GM19043 (cell line): ENCODE results near the gene EPGN.

Source experiments
- ATAC-seq: cut with Tn5 transposase; IDR thresholded peaks from one replicate; pipeline ENCODE4 v1.9.1; 2021; ENCODE audit warnings: low read depth; ENCODE audit not compliant: unreplicated experiment

Gene EPGN

DNA sequence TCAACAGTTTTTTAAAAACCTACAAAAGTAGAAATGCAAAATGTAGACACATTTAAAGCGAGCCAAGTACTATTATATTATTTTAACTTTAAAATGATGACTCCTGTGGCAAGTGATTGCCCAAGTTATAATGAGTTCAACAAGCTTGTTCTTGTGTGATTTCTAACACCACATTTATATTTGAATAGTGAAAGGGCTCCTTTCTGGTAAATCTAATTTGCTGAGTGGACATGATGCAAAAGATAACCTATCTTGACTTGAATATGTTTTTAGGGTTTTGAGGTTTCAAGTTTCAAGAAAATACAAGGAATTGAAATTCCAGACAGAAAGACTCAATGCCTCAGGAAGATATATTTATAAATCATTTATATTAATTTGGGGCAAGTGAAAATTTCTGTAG is 1.1 kb upstream of the EPGN start:
- no peak for ATAC-seq

DNA sequence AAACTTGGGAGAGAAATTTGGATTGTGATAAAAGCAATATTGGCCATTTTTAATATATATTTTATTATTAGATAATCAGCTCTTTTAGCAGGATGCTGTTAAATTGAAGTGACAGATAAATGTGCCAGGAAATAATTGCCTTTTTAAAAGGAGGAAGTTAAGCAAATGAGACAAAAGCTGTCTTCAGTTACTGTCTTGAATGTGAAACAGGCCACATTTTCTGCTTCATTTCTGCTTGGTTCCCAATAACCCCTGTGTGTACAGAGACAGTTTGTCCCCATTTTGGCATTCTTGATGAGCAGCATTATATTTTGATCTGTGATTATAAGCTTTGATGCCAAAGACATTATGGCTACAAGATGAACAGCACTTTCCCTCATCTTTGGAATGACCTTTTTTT is 953 bp downstream of the EPGN start:
- no peak for ATAC-seq

DNA sequence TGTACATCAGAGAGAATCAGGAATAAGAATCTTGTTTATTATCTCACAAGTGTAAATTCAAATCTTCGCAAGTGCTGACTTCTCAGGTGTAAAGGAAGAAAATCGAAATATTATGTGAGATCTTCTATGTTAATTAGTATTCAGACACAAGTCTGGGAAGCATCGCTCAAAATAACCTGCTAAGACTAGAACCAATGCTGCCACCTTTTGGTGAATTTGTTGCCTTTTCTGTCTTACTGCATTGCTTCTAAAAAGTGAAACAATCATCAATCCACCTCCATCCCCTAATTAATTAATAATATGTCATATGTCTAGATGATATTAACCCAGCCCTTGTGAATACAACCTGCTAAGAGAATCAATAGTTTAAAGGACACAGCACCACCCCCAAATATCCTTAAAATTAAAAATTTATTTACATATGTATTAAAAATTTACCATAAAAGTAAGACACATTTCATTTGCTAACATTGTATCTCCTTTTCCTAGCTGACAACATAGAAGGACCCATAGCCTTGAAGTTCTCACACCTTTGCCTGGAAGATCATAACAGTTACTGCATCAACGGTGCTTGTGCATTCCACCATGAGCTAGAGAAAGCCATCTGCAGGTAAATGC is 3.5 kb downstream of the EPGN start:
- peak; percentile 73 for ATAC-seq

DNA sequence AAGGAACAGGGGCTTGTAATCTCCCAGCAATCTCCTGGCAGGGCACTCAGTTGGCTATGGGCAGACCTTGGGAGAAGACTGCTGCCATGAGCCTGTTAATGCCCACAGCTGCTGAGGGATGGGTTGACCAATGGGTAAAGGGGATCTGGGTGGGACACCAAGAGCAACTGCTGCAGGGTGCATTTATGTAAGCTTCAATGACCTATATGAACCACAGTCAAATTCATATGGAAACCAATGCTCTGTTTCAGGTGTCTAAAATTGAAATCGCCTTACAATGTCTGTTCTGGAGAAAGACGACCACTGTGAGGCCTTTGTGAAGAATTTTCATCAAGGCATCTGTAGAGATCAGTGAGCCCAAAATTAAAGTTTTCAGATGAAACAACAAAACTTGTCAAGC is 6.1 kb downstream of the EPGN start:
- ATAC-seq = no peak

DNA sequence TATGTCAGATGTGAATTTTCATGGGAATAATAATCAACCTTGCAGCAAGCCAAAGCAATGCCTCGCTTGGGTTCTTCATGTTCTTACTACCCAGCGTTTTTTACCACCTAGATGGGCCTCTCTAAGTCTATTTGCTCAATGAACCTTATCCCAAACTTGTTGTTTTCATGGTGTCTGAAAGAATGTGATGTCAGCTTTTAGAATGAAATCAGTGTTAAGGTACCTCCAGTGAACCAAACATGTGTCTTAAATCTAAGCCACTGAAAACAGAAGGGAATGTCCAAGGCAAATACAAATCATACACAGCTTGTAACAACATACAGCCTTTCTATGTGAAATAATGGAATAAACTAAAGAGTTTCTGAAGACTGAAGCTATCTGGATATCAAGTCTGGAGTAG is 6.7 kb downstream of the EPGN start:
- ATAC-seq = no peak

DNA sequence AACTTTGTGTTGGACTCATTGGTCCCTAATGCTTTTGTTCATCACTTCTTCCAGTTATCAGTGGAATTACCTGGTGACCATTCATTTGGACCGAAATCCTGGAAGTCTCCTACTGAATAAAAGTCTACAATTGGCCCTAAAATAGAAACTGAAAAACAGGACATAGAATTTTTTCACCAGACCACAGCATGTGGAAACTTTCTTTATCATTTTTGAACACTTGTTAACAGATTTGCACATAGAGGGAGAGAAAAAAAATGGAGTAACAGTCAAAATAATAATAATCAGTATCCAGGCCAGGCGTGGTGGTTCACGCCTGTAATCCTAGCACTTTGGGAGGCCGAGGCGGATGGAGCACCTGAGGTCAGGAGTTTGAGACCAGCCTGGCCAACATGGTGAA is 7.1 kb downstream of the EPGN start:
- ATAC-seq = no peak

DNA sequence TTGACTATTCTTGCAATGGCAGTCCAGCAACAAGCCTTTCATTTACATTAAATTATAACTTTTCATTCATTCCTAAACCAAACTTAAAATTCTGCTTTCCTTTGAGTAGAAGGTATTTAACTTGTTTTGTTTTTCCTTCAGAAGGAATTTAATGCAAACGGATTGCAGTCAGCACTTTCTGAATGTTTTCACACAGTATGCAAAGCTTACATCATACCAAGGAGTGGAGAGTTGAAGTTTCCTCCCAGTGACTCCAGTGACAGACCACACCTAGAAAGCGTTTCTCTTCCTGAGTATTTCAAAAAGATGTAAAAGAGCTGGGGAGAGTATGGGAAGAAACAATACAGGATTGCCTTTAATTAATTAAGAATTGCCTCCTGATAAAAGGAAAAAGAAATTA is 8.1 kb downstream of the EPGN start:
- ATAC-seq = no peak

DNA sequence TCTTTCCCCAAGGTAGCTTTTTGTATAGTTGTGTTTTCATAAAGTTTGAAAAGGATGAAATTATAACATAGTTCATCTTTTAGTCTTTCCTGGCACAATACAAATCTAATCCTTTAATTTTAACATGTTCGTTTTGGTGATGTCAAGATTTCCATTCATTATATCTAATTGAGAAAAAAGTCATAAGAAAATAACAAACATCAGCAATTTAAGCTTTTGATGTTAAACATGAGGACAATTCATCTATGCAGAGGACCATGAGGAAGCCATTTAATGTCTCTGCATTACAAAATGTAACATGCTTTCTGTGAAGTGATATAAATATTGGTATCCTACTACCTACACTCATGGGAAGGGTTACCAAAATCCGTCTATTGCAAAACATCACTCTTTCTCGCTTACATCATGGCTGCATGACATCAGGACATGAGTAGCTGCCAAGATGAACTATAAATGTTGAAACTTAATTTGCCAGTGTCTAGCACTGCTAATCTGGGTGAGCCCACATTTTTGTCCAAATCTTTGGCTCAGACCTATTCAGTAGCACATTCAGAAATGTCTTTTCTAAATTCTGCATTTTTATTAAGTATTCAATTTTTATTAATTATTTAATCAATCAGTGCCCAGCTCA is 9.5 kb downstream of the EPGN start:
- ATAC-seq = no peak

DNA sequence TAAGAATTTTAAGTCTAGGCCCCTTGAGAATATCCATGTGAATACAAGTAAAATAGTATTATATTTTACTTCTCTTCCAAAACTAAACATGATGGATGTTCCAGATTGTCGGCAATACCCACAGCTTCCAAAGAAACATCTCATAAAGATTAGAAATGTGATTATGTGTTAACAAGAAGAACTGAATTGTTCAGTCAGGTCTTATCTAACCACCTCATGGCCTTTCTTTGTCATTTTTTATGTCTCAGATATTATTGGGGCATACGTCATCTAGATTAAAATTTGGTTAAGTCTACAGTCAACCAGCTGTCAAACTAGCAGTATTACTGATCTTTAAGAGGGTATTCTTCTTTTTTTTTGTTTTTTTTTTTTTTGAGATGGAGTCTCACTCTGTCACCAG is 10.0 kb downstream of the EPGN start:
- ATAC-seq = no peak

DNA sequence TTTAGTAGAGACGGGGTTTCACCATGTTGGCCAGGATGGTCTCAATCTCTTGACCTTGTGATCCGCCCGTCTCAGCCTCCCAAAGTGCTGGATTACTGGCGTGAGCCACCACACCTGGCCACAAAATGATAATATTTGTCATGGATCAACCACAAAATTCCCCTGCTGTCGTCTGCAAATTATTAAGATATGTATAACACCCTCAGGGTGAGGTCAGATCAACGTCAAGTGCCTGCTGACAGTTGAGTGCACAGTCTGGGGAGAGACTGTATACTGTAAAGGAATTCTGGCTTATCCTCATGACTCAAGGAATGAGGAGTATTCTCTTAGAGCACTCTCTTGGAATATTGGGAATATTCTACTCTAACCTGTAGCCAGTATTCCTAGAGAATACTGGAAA is 11.2 kb downstream of the EPGN start:
- ATAC-seq = no peak

DNA sequence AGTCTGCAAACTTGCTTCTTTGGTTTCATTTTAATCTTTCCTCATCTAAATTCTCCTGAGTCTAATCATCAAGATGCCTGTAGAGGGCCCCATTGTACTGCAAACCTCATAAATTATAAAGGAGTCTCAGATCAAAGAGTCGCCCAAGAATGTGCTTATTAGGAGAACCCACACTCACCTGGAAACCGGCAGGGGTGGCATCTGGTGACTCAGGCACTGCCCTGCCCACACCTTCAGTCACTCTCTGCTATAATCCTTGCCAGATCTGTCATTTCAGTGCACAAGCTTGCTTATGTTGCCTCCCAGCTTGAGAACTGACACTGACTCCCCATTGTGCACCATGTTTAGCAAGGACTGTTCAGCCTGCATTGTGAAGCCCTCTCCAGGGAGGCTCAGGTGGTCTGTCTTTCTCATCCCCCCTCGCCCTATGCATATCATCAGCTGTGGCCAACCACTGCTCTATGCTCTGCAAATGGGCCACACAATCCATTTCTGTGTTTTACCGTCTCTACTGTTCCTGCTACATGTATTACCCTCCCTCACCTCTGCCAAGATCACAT is 12.4 kb downstream of the EPGN start:
- ATAC-seq = peak; percentile 73

DNA sequence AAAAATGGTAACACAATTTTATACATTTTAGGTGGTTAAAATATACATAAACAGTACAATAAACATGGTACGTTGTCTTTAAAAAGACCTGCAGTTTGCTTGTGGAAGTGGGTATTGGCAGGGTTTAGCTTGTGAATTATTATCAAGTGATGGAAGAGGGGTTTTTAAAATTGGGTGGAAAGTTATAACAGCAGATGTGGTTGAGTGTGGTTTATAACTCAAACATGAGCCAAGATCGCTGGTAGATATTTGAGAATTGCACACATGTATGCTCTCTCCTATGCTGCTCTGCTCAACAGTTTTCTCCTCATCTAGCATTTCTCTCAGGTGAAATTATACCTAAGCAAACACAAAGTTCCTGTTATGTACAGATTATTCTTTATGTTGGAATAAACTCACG is 14.0 kb downstream of the EPGN start:
- no peak for ATAC-seq

DNA sequence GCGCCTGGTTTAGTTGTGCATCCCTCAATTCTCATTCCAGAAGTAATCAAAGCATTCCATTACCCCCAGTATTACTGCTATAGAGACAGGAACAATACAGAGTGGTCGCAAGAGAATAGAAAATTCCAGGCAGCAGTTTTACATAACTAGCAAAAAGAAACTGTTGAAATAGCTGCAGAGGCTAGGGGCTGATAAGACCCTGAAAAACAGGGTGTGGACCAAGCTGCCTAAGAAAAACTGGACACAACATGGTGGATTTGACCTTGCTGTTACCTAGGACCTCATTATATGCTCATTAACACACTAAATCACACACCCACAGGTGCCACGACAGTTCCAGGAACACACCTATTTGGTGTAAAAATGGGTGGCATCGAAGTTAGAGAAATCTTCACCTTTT is 15.4 kb downstream of the EPGN start:
- ATAC-seq = no peak

DNA sequence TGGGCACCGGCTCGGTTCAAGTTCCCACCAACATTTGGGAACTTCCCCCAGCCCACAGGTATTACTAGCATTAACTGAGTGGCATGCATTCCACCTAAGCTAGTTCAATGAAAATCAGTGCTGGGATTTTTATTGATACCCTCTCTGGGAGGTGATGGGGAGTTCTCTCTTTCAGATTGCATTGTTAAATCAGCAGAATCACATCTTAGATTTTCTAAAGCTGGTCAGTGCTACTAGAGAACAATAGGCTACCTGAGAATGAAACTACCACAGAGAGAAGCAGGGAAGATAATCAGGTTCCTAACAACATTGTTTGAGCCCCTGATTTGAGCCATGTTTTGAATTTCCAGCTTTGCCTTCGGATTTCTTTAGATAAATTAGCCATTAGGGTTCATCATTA is 16.0 kb downstream of the EPGN start:
- ATAC-seq = no peak

DNA sequence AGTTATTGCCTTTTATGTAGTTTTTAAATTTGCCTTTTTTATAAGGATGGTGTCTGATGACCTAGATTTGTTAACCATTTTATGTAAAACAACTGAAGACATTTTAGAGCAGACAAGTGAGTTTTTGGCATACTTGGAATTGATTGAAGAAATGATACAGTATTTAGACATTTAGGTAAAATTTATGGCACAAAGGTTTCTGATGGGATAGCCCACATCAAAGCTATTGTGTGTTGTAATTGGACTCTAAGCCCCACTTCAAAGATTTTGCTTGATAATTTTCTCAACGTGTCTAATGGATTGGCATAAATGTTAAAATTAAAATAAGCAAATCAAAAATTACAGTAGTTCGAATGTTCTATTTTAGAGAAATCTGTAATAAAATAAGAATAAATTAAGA is 17.6 kb downstream of the EPGN start:
- ATAC-seq = no peak

DNA sequence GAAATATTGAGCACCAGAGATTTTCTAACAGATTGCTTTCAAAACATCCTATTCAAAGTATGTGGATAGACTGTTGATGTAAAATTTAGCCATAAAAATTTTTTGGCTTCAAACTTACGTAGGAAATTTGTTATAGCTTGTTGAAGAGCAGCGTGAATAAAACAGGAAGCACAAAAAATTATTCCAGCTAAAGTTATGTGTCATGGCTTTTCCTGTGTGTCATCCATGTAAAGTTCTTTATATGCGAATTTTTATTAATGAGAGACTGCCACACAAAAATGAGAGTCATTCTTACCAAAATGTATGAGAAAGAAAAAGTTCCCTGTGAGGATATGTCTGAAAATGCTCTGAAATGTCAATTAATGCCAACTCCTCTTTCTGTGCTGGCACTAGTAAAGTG is 19.5 kb downstream of the EPGN start:
- ATAC-seq = no peak

DNA sequence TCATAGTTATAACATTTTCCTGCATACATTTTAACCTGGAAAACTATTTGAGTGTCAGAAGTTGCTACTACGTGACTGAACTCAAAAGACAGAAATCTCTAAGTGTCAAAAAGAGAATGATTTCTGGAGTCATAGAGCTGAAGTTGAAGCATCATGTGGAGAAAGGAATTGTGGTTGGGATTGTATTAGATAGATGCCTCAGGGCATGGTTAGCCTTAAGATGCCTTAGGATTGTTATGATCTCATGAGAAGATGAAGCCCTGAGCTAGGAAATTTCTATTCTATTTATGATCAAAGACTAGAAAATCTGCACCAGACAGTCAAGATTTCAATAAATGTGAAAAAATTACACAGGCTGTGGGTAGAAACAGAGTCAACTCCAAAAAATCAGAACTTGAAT is 20.2 kb downstream of the EPGN start:
- ATAC-seq = no peak

DNA sequence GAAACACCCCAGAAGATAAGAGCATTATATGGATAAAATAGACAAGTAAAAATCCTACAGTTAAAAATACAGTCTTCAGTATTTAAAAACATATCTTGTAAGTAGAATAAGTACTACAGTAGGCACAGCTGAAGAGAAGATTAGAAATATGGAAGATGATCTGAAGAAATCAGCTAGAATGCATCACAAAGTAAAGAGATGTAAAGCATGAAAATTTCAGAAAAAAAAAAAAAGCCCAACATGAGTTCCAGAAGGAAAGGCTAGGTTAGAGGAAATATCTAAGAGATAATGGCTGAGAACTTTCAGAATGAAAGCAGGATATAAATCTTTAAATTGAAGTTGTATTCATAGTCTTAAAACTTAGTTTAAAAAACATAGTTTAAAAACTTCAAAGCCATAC is 21.0 kb downstream of the EPGN start:
- no peak for ATAC-seq

DNA sequence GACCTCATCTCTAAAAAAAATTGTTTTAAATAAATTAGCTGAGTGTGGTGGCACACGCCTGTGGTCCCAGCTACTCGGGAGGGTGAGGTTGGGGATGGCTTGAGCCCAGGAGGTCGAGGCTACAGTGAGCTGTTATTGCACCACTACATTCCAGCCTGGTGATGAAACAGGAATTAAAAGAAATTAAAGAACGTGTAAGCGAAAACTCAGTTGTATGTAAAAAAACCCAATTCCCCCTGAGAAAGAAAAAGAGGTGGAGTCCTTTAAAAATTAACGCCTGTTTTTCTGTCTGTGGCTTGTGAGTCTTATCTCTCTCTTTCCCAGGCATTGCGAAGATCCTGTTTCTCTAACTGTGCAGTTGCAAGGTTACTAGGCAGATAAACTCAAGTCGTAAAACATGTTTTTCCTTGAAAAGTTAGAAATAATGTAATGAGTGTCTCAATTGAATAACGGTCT is 22.1 kb downstream of the EPGN start:
- no peak for ATAC-seq

DNA sequence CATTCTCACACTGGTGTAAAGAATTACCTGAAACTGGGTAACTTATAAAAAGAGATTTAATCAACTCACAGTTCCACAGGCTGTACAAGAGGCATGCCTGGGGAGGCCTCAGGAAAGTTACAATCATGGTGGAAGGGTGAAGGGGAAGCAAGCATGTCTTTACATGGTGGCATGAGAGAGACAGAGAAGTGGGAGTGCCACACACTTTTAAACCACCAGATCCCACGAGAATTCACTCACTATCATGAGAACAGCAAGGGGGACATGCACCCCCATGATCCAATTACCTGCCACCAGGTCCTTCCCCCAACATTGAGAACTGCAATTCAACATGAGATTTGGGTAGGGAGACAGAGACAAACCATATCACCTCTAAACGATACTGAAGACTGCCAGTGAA is 23.0 kb downstream of the EPGN start:
- ATAC-seq = no peak

DNA sequence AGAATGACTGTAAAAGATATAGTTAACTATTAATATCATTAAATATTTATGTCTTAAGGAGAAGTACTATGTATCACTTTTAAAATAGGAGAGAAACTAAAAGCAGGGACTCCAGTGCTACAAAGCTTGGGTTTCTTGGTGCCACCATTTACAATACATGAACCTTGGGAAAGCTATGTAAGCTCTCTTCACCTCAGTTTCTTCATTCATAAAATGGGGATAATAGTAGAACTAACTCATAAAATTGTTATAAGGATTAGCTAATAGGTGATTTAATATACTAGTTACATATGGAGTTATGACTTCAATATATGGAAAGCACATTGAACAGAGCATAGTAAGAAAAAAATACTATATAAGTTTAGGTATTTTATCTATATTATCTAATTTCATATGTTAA is 23.7 kb downstream of the EPGN start:
- ATAC-seq = no peak

DNA sequence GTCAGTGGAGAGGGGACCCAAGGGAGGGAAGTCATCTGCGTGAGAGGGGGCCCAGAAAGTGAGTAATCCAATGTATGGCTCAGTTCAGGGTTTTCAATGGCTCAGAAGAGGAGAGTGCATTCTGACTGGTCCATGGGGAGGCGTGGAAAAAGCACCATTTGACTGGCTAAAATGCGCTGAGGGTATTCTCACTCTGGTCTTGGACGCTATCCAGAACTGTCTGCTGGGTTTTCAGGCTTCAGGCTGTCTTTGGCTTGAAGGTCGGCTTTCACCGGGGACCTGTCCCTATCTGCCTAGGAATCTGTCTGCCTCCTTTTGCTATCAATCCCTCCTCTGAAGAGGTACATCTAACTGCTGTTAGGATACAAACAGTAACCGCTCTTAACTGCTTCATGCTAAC is 26.4 kb downstream of the EPGN start:
- ATAC-seq = no peak
